Endodermal cell (in vitro differentiated cells): ENCODE measurements around the gene CACNA1E. TPM values are rescaled to one million over a fixed set of nuclear protein-coding genes. Genes with fewer than 3 reads are reported as not detected.

Experiments used
- DNase-seq: peaks from one replicate; pipeline ENCODE4 v3.0.0-alpha.2; 2017
- H3K27ac ChIP-seq: 2 replicates; pipeline ENCODE4 v1.5.1; 2013; ENCODE audit warnings: mild to moderate bottlenecking, low read depth, low read length, moderate library complexity
- H3K27me3 ChIP-seq: 2 replicates; pipeline ENCODE4 v1.6.1; 2013; ENCODE audit warnings: mild to moderate bottlenecking, low read length, moderate library complexity; ENCODE audit not compliant: insufficient read depth, control insufficient read depth, poor library complexity, severe bottlenecking
- H3K36me3 ChIP-seq: 2 replicates; pipeline ENCODE4 v1.7.0; 2013; ENCODE audit warnings: mild to moderate bottlenecking, low read length, moderate library complexity; ENCODE audit not compliant: control insufficient read depth, insufficient read depth
- H3K4me1 ChIP-seq: one replicate; pipeline ENCODE4 v1.7.0; 2013; ENCODE audit warnings: low read length; ENCODE audit not compliant: control insufficient read depth, insufficient read depth
- H3K4me3 ChIP-seq: 2 replicates; pipeline ENCODE4 v1.5.1; 2013; ENCODE audit warnings: mild to moderate bottlenecking, low read length, moderate library complexity
- H3K9ac ChIP-seq: 2 replicates; pipeline ENCODE4 v1.6.1; 2013; ENCODE audit warnings: mild to moderate bottlenecking, low read length, moderate library complexity; ENCODE audit not compliant: poor library complexity, severe bottlenecking; ENCODE audit errors: extremely low read depth
- H3K9me3 ChIP-seq: 2 replicates; pipeline ENCODE4 v1.6.1; 2013; ENCODE audit warnings: mild to moderate bottlenecking, low read length, moderate library complexity; ENCODE audit not compliant: control insufficient read depth
- H3K27ac Mint-ChIP-seq: 2 replicates; pipeline ENCODE4 v1.8.0; 2020; ENCODE audit warnings: mixed read lengths
- H3K27me3 Mint-ChIP-seq: 2 replicates; pipeline ENCODE4 v1.8.0; 2021; ENCODE audit warnings: mild to moderate bottlenecking, mixed read lengths; ENCODE audit not compliant: insufficient read depth
- H3K36me3 Mint-ChIP-seq: 2 replicates; pipeline ENCODE4 v1.8.0; 2020; ENCODE audit warnings: low read depth, mixed read lengths
- H3K4me1 Mint-ChIP-seq: 2 replicates; pipeline ENCODE4 v1.8.0; 2020; ENCODE audit warnings: mixed read lengths
- H3K4me3 Mint-ChIP-seq: 2 replicates; pipeline ENCODE4 v1.8.0; 2020; ENCODE audit warnings: mild to moderate bottlenecking, moderate library complexity, mixed read lengths
- H3K9me3 Mint-ChIP-seq: 2 replicates; pipeline ENCODE4 v1.8.0; 2020; ENCODE audit warnings: mild to moderate bottlenecking, mixed read lengths
- CTCF ChIP-seq: fragments of 200-600 bp; sonication (generic); conservative IDR thresholded peaks from 2 replicates; pipeline ENCODE4 v1.5.0; 2021; ENCODE audit warnings: antibody characterized with exemption, mild to moderate bottlenecking
- WGBS, 2 experiments: methylation state at CpG; one replicate each; pipeline versions ENCODE4 v1.1.5 to v1.1.7; 2013; ENCODE audit warnings: missing lambda C conversion rate in 2 of 2, mixed read lengths in 1 of 2; ENCODE audit not compliant: insufficient coverage in 1 of 2, insufficient read length in 1 of 2; 5-methylcytosine and 5-hydroxymethylcytosine counted together
- total RNA-seq, 2 donors: library from RNA; stranded (reverse); fragmentation: NEBNext Ultra II Directional in 1 of 2; extraction: Animal tissue kit (Norgen Biotek cat#: 25700) in 1 of 2; gene quantifications; 2 replicates in 1 of 2; 3 replicates in 1 of 2; pipeline ENCODE4 v1.2.1, GENCODE V29; 2021

The CACNA1E gene
- total RNA-seq, 2 donors from 2014 or later, result 4.7 to 5.8 TPM

GRCh38 chr1:181607524-181607923 is 124.2 kb downstream of the CACNA1E start:
- Mint-ChIP-seq H3K9me3 (no peaks in the 10 kb centered on the region), H3K4me3 (no peak overlapping the region), H3K36me3 (no peaks in the 10 kb centered on the region), H3K4me1 (peaks cover 16% of the 10 kb centered on the region), H3K27me3 (peaks cover 40% of the 10 kb centered on the region), H3K27ac (no peak overlapping the region)
- Histone ChIP-seq H3K27me3 (peaks cover 66% of the 10 kb centered on the region), H3K9ac (no peak overlapping the region), H3K36me3 (no peaks in the 10 kb centered on the region), H3K27ac (no peak overlapping the region), H3K4me1 (peaks cover 4% of the 10 kb centered on the region), H3K4me3 (no peak overlapping the region), H3K9me3 (no peaks in the 10 kb centered on the region)
- 84 to 94% methylated on average over 2 to 3 of the region's 3 CpGs for WGBS, 2 experiments
- DNase-seq, result no peak
- no peak for TF ChIP-seq CTCF

- peaks cover under 1% of the 10 kb centered on the region for H3K9me3 ChIP-seq
- no peak for DNase-seq
- H3K4me1 ChIP-seq, result peaks cover 4% of the 10 kb centered on the region
- 91 to 94% methylated on average over 4 of the region's 4 CpGs for WGBS, 2 experiments
- no peaks in the 10 kb centered on the region for H3K9me3 Mint-ChIP-seq
- peaks cover 66% of the 10 kb centered on the region for H3K27me3 ChIP-seq
- no peak overlapping the region for H3K9ac ChIP-seq
- no peaks in the 10 kb centered on the region for H3K36me3 ChIP-seq
- H3K4me3 Mint-ChIP-seq, result no peak overlapping the region
- peaks cover 16% of the 10 kb centered on the region for H3K4me1 Mint-ChIP-seq
- no peaks in the 10 kb centered on the region for H3K36me3 Mint-ChIP-seq
- H3K27ac Mint-ChIP-seq, result no peak overlapping the region
- TF ChIP-seq CTCF, result no peak
- H3K27ac ChIP-seq, result no peak overlapping the region
- H3K4me3 ChIP-seq, result no peak overlapping the region
- peaks cover 40% of the 10 kb centered on the region for H3K27me3 Mint-ChIP-seq
These were observed 125.1 kb downstream of the CACNA1E start for GRCh38 chr1:181608386-181608785.

GRCh38 chr1:181608948-181609347 is 125.6 kb downstream of the CACNA1E start:
- Mint-ChIP-seq H3K9me3 (no peaks in the 10 kb centered on the region), H3K4me3 (no peak overlapping the region), H3K27ac (no peak overlapping the region), H3K36me3 (no peaks in the 10 kb centered on the region), H3K4me1 (peaks cover 16% of the 10 kb centered on the region), H3K27me3 (peaks cover 40% of the 10 kb centered on the region)
- H3K27ac ChIP-seq, result peak overlapping the region; percentile 59
- peaks cover 66% of the 10 kb centered on the region for H3K27me3 ChIP-seq
- DNase-seq, result no peak
- no peaks in the 10 kb centered on the region for H3K36me3 ChIP-seq
- peaks cover 6% of the 10 kb centered on the region for H3K9me3 ChIP-seq
- H3K4me1 ChIP-seq, result peaks cover 4% of the 10 kb centered on the region
- no peak overlapping the region for H3K9ac ChIP-seq
- TF ChIP-seq CTCF, result no peak
- H3K4me3 ChIP-seq, result no peak overlapping the region
- WGBS, 2 experiments, result 42 to 54% methylated on average over 3 to 4 of the region's 4 CpGs
